ENCODE results near the gene PDLIM1.

PDLIM1 gene

GRCh38 chr10:95196046-95196445 is 94.8 kb downstream of the PDLIM1 start:
- no peak for DNase-seq

- no peak for DNase-seq
Observed at GRCh38 chr10:95193944-95194343, 96.9 kb downstream of the PDLIM1 start, which contains the start of gene ACSM6. Gene ACSM6 (plus strand): TSS chr10:95194238. CDS start chr10:95194486, 248 bp downstream.

- DNase-seq = no peak
Observed at GRCh38 chr10:95188593-95188992, 102.2 kb downstream of the PDLIM1 start.

GRCh38 chr10:95187617-95188016 is 103.2 kb downstream of the PDLIM1 start:
- DNase-seq = no peak

Data from EL (cell line).